ENCODE measurements around the gene DIP2C. TPM values are rescaled to one million over a fixed set of nuclear protein-coding genes. Genes with fewer than 3 reads are reported as not detected.

The DIP2C gene
- total RNA-seq, 1 experiment from 2014 or later, result 11.0 TPM

- DNase-seq, result no peak
- intact Hi-C loops (cut with micrococcal nuclease; ENCODE audit: unreplicated experiment), result no loop called here
- H3K36me3 Mint-ChIP-seq (ENCODE audit: insufficient read depth, unreplicated experiment), result no peaks in the 10 kb centered on the region
- BruUV-seq (replicated peaks), result no TSS peak
- no peaks in the 10 kb centered on the region for H3K27me3 Mint-ChIP-seq (ENCODE audit: unreplicated experiment)
- no peak overlapping the region for H3K27ac Mint-ChIP-seq (ENCODE audit: unreplicated experiment)
- CTCF ChIA-PET, result interaction anchor here (0.6 kb wide), 1 partner anchor 140 kb away, joined by 3 read pairs; no protein-coding TSS in a partner anchor
- no peaks in the 10 kb centered on the region for H3K9me3 Mint-ChIP-seq (ENCODE audit: low read depth, unreplicated experiment)
- no peak for TF ChIP-seq CTCF (IDR thresholded peaks at IDR 0.05; ENCODE audit: unreplicated experiment)
- H3K4me1 Mint-ChIP-seq (ENCODE audit: low read depth, unreplicated experiment), result no peaks in the 10 kb centered on the region
- no peak overlapping the region for H3K4me3 Mint-ChIP-seq (ENCODE audit: low read depth, unreplicated experiment)
Measured at GRCh38 chr10:631266-631665, 58.2 kb downstream of the DIP2C start.

- intact Hi-C loops (cut with micrococcal nuclease; ENCODE audit: unreplicated experiment), result no loop called here
- BruUV-seq (replicated peaks), result no TSS peak
- TF ChIP-seq CTCF (IDR thresholded peaks at IDR 0.05; ENCODE audit: unreplicated experiment), result no peak
- CTCF ChIA-PET, result interaction anchor here (0.6 kb wide), 1 partner anchor 141 kb away, joined by 3 read pairs; no protein-coding TSS in a partner anchor
- no peaks in the 10 kb centered on the region for H3K36me3 Mint-ChIP-seq (ENCODE audit: insufficient read depth, unreplicated experiment)
- H3K27me3 Mint-ChIP-seq (ENCODE audit: unreplicated experiment), result no peaks in the 10 kb centered on the region
- no peak for DNase-seq
- no peak overlapping the region for H3K4me3 Mint-ChIP-seq (ENCODE audit: low read depth, unreplicated experiment)
- no peaks in the 10 kb centered on the region for H3K4me1 Mint-ChIP-seq (ENCODE audit: low read depth, unreplicated experiment)
- H3K27ac Mint-ChIP-seq (ENCODE audit: unreplicated experiment), result no peak overlapping the region
- H3K9me3 Mint-ChIP-seq (ENCODE audit: low read depth, unreplicated experiment), result no peaks in the 10 kb centered on the region
Measured at GRCh38 chr10:630581-631073, 58.8 kb downstream of the DIP2C start.

GRCh38 chr10:629186-629998, 60.1 kb downstream of the DIP2C start:
- no peak overlapping the region for H3K27ac Mint-ChIP-seq (ENCODE audit: unreplicated experiment)
- H3K27me3 Mint-ChIP-seq (ENCODE audit: unreplicated experiment), result no peaks in the 10 kb centered on the region
- BruUV-seq (replicated peaks), result no TSS peak
- no peaks in the 10 kb centered on the region for H3K4me1 Mint-ChIP-seq (ENCODE audit: low read depth, unreplicated experiment)
- DNase-seq, result no peak
- no peak overlapping the region for H3K4me3 Mint-ChIP-seq (ENCODE audit: low read depth, unreplicated experiment)
- intact Hi-C loops (cut with micrococcal nuclease; ENCODE audit: unreplicated experiment), result no loop called here
- CTCF ChIA-PET, result no interaction called here
- no peaks in the 10 kb centered on the region for H3K9me3 Mint-ChIP-seq (ENCODE audit: low read depth, unreplicated experiment)
- H3K36me3 Mint-ChIP-seq (ENCODE audit: insufficient read depth, unreplicated experiment), result no peaks in the 10 kb centered on the region
- no peak for TF ChIP-seq CTCF (IDR thresholded peaks at IDR 0.05; ENCODE audit: unreplicated experiment)

- intact Hi-C loops (cut with micrococcal nuclease; ENCODE audit: unreplicated experiment), result no loop called here
- Mint-ChIP-seq H3K27ac (ENCODE audit: unreplicated experiment) (no peak overlapping the region), H3K4me1 (ENCODE audit: low read depth, unreplicated experiment) (no peaks in the 10 kb centered on the region), H3K4me3 (ENCODE audit: low read depth, unreplicated experiment) (no peak overlapping the region), H3K9me3 (ENCODE audit: low read depth, unreplicated experiment) (no peaks in the 10 kb centered on the region), H3K36me3 (ENCODE audit: insufficient read depth, unreplicated experiment) (no peaks in the 10 kb centered on the region), H3K27me3 (ENCODE audit: unreplicated experiment) (no peaks in the 10 kb centered on the region)
- CTCF ChIA-PET, result no interaction called here
- BruUV-seq (replicated peaks), result no TSS peak
- no peak for TF ChIP-seq CTCF (IDR thresholded peaks at IDR 0.05; ENCODE audit: unreplicated experiment)
- DNase-seq, result no peak
Measured at GRCh38 chr10:628386-629045, 61.0 kb downstream of the DIP2C start.

Measured in Calu3 (cell line).